HCT116 (cell line): ENCODE data around the gene SLC44A3.
"Not testable (repeated sequence)": the region's sequence is repeated elsewhere in the genome, so short reads cannot be mapped to it uniquely, and the experiment has no call there.

Experiments
- CBX3 ChIP-seq: IDR thresholded peaks from 2 replicates; pipeline ENCODE4 v1.6.1; 2012; ENCODE audit warnings: low read depth
- CTCF ChIP-seq, 3 experiments: fragments of 200-600 bp in 1 of 3; sonication (generic) in 1 of 3; IDR thresholded peaks in 2 of 3; conservative IDR thresholded peaks in 1 of 3; 2 replicates each; pipeline ENCODE4 v1.5.1; 2012 to 2017; ENCODE audit warnings: low read depth in 2 of 3, low read length in 2 of 3, antibody characterized with exemption in 1 of 3, borderline replicate concordance in 1 of 3, control low read depth in 1 of 3, mild to moderate bottlenecking in 1 of 3, mixed read lengths in 1 of 3, mixed run types in 1 of 3, moderate library complexity in 1 of 3; ENCODE audit not compliant: insufficient read depth in 1 of 3
- EGR1 ChIP-seq: IDR thresholded peaks from 2 replicates; pipeline ENCODE4 v1.6.1; 2012; ENCODE audit warnings: low read depth
- POLR2A ChIP-seq: IDR thresholded peaks from 2 replicates; pipeline ENCODE4 v1.7.0; 2011; ENCODE audit warnings: borderline replicate concordance; ENCODE audit not compliant: insufficient read depth, insufficient read length; ENCODE audit errors: extremely low read depth
- SIN3A ChIP-seq: IDR thresholded peaks from 2 replicates; pipeline ENCODE4 v1.6.1; 2012; ENCODE audit warnings: low read depth
- SRF ChIP-seq: IDR thresholded peaks from 2 replicates; pipeline ENCODE4 v1.6.1; 2012; ENCODE audit warnings: low read depth
- ZNF274 ChIP-seq: fragments of 200-500 bp; sonication (Bioruptor generic); IDR thresholded peaks from 2 replicates; pipeline ENCODE4 v1.6.1; 2014; ENCODE audit warnings: mild to moderate bottlenecking, low read depth, low read length, inconsistent platforms

- TF ChIP-seq CBX3; POLR2A; CTCF (IDR thresholded peaks at IDR 0.05 in 2 of 3, conservative IDR thresholded peaks at IDR 0.05 in 1 of 3; ENCODE audit: borderline replicate concordance in 1 of 3, insufficient read depth in 1 of 3, low read depth in 2 of 3, low read length in 2 of 3); EGR1; SIN3A; ZNF274; SRF: not testable (repeated sequence)
Observed at GRCh38 chr1:94941480-94941879, 121.3 kb downstream of the SLC44A3 start.
